Measurements from ENCODE around the gene CLEC2L.

The CLEC2L gene

DNA sequence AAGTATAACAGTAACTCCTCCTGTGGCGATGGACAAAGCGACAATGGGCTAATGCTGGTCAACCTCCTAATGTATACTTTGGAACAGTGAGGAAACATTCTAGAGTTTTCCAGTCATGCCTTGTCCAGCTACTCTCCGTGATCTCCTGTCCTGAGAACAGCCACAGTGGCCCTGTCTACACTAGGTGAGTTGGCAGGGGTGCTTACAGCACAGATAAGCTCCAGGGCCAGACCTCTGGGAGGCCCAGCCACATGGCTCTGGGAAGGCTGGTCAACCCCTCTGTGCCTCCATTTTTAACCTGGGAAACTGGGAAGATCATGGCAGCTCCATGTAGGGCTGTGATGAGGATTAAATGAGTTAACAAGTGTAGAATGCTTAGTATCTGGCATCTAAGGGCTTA is 57.0 kb downstream of the CLEC2L start:
- no peak for DNase-seq

DNA sequence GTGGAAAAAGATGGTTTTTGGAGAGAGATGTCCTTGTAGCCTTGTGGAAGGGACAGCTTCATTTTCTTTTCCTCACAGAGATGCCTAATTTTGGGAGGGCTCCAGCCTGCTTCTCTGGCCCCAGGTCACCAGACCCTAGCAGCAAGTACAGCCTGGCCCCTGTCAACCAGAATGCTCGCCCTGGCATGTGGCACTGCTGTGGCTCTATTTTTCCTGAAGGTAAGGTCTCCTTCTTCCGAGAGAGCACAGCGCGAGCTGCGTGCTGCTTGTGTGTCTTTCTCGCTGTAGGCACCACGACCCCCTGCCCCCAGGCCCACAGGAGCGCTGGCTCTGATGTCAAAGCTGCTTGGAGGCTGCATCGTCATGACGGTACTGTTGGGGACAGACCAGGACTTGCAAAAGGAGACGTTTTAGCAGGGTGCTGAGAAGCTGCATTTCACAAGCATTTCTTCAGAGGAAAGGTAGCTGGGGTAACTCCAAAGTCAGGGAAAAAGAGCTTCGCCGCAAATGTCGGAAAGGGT is 58.7 kb downstream of the CLEC2L start:
- DNase-seq, result no peak

DNA sequence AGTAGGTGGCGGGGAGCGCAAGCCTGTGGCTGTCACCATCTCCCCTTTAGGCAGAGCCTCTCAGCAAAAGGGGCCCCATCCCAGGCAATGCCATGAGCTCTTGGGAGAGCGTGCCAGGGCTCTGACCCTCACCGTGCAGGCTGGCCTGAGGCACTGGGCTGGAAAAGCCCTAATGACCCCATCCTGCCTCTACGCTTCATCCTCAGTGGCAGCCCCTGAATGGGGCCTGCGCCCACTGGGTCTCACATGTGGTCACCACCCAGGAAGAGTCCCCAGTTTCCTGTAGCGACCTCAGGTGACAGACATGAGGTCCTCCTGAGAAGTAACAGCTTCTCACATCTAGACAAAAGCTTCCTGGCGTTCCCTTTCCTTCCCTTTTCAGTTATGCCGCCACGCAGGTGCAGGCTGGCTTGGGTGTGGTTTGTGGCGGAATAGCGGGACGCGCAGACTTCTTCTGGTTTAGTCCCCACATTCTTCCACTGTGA is 59.2 kb downstream of the CLEC2L start:
- DNase-seq, result no peak

DNA sequence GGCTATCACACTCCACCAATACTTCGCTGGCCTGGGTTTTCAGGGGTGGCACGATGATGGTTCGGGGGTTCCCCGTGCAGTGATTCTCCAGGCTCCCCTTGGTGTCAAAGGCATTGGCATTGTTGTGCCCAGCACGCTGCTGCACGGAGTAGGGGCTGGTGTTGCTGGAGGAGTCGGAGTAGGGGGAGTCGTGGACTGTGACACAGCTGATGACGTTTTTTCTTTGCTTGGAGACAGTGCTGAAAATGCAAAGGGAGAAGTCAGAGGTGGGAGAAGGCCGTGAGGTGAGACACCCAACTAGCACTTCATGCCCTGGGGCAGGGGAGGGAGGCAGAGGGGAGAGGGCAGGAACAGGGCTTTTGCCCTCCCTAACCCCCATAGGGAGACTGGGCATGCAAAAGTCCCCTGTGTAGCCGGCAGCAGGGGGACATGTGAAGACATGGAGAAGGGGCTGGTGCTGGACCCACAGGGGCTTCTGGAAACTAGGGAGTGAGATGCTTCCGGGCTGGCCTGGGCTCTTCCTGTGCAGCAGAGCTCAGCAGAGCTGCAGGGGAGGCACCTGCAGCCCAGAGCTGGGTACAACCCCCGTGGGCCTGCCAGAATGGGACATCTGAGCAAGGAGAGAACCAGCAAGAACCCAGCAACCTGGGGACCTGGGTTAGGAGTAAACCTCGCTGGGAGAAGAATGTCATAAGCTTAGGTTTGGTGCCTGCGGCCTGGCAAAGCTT is 60.5 kb downstream of the CLEC2L start:
- no peak for DNase-seq

DNA sequence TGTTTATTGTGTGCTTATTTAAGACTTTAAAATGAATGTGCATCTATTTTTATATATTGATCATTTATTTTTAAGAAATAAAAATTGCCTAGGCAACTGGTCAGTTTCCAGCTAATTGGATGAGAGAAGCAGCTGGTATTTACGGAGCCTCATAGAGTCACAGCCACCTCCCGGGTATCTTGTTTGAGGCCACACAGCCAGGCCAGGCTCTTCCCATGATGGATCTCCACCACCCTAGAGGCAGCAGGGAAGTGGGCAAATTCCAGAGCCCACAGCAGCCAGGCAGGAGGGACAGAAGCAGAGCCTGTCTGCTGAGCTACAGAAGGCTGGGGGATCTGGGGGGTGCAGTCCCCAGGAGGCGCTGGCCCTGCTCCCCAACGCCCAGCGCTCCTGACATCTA is 61.6 kb downstream of the CLEC2L start:
- DNase-seq, result no peak

DNA sequence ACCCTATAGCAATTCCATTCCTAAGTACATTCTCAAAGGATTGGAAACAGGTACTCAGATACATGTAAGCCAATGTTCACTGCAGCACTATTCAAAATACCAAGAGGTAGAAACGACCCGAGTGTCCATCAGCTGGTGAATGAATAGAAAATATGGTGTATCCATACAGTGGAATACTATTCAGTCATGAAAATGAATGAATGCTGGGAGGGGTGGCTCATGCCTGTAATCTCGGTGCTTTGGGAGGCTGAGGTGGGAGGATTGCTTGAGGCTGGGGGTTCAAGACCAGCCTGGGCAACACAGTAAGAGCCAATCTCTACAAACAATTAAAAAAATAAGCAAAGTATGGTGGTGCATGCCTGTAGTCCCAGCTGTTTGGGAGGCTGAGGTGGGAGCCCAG is 62.8 kb downstream of the CLEC2L start:
- DNase-seq, result no peak

DNA sequence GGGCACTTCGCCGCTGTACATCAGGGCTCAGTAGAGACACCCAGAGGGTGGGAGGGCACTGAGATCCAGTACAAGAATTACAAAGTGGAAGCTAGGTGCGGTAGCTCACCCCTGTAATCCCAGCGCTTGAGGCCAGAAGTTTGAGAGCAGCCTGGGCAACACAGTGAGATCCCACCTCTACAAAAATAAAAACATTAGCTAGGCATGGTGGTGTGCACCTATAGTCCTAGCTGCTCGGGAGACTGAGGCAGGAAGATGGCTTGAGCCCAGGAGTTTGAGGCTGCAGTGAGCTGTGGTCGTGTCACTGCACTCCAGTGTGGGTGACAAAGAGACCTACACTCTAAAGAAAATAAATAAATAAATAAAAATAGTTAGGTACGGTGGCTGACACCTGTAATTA is 64.0 kb downstream of the CLEC2L start:
- DNase-seq, result no peak

DNA sequence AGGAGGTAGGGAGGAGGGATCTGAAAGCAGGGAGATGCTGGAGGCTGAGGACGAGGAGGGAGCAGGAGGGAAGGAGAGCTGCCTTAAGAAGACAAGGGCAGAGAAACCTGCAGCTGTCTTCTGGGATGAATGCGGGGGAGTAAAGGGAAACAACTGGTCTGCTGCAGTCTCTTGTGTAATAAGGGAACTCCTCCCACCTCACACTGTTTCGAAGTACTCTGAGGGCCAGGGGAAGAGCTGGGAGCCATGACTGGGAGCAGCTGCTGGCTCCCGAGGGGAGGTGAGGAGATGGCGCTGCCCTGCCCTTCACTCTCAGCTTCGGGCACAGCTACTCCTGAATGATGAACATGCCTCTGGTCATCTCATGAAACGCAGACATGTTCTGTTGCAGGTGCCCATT is 65.1 kb downstream of the CLEC2L start:
- no peak for DNase-seq

DNA sequence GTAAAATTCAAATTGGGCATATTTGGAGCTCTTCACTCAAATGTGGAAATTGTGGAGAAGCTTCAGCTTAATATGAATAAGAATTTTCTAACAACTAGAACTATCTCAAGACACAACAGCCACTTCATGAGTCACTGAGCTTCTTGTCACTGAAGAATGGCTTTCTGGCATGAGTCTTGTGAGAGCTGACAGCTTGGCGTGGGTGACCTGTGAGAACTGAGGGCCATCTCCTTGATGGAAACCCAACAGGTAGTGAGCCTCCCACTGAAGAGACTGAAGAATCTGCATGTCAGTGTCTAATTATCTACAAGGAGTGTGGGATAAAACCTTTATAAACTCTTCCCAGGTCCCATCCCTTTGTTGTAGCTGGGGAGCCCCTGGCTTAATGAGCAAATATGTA is 66.0 kb downstream of the CLEC2L start:
- no peak for DNase-seq

DNA sequence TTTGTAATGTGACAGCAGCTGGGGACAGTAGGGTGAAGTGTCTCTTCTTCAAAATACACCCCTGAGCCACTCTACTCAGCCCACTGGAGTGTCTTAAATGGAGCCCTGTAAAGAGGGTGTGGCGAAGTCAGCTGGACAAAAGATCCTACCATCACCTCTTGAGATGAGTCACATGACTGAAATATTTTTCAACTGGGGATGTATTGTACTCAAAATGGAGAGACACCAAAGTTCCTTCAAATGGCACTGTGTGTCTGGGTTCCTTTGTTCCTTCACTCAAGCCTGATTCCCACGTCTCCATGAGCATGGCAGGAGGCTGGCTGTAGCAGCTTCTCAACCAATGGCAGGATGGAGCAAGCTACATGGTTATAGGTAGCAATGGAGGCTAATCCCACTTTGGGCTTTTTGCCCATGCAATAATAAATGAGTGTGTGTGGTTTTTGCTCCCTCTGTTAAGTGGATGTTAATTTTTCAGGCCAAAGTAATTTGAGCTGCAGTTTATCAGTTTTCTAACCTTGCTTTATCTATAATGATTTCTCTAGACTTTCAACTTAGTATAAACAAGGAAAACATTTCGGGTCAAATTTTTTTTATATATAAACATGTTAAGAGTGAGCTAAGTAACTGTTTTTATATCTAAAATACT is 68.2 kb downstream of the CLEC2L start:
- DNase-seq, result no peak

DNA sequence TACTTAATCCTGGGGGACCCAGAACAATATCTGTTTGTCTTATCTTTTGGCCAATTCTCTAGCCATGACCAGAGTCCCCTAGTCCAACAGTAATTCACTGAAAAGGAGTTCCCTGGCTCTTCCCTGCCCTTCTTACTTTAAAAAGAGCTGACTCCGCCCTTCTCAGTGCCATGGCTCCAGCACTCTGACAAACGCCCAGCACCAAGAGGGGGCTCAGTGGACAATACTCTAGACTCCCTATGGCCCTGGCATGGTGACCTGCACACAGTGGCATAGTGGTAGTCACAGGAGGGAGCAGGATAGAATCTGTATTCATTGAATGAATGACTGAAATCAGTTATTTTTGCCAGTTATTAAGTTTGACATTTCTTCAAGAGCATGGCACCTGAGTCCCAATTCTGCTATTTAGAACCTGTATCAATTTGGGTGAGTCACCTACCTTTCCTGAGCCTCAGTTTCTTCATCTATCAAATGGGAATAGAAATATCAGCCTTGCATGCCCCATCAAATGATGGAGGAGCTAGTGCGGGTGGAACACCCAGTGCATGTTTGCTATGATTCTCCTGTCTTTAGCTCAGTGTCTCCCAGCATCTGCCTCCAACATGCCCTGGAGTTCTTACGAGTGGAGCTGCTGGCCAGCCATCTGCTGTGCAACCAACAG is 69.4 kb downstream of the CLEC2L start:
- no peak for DNase-seq

DNA sequence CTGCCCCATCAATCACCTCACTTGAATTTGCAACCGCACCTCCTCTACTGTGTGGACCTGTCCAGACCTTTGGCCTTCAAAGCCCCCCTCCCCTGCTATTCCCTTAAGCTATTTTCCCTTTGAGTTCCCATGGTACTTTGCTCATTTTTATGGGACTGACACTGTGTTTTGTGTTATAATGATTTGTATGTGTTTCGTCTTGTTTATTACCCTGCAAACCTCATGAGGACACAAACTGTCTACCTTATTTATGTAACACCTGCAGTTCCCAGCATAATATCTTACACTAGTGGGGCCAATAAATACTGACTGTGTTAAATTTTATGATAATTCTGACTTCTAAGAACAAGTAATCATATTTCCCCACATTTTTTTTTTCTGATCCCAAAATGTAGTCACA is 70.6 kb downstream of the CLEC2L start:
- DNase-seq, result no peak

Measured in NCI-H1048 (cell line).